Measurements from ENCODE around the gene TAS1R2. TPM values are rescaled to one million over a fixed set of nuclear protein-coding genes. Genes with fewer than 3 reads are reported as not detected.
A peak's percentile ranks its signal among the peaks of the same experiment; 100 is the strongest.

TAS1R2 gene
- total RNA-seq, 1 experiment from 2014 or later, result not detected

- Mint-ChIP-seq H3K4me3 (no peak overlapping the region), H3K27ac (peak overlapping the region in 1 of 3 experiments; percentile 18; a peak in 1 of 7 replicates)
- H3K27me3 ChIP-seq (ENCODE audit: insufficient read depth, low read length), result no peaks in the 10 kb centered on the region
These were observed 31.9 kb upstream of the TAS1R2 start for GRCh38 chr1:18891426-18891780.

More at GRCh38 chr1:18891426-18891780, 31.9 kb upstream of the TAS1R2 start:
- no peak for TF ChIP-seq CTCF (conservative IDR thresholded peaks at IDR 0.05)
- Histone ChIP-seq H3K4me2 (ENCODE audit: insufficient read depth, insufficient read length, low read length) (no peak overlapping the region), H4K91ac (ENCODE audit: insufficient read length, low read depth, low read length) (no peak overlapping the region), H4K5ac (ENCODE audit: insufficient read length, low read depth, low read length) (no peak overlapping the region), H3K9ac (ENCODE audit: extremely low read depth, insufficient read length, low read length) (no peak overlapping the region), H3K14ac (ENCODE audit: insufficient read depth, low read length) (no peak overlapping the region), H2AFZ (ENCODE audit: low read length) (no peak overlapping the region), H3K18ac (ENCODE audit: insufficient read length, low read depth, low read length) (no peak overlapping the region), H3K23ac (ENCODE audit: insufficient read length, low read depth, low read length) (no peak overlapping the region), H3K79me1 (ENCODE audit: insufficient read depth, low read depth, low read length, poor library complexity, severe bottlenecking) (no peaks in the 10 kb centered on the region), H2BK20ac (ENCODE audit: low read depth, low read length, poor library complexity, severe bottlenecking) (no peak overlapping the region), H3T11ph (ENCODE audit: low read length) (no peak overlapping the region), H4K20me1 (ENCODE audit: control insufficient read depth, insufficient read depth, insufficient read length) (no peaks in the 10 kb centered on the region), H3K79me2 (ENCODE audit: insufficient read depth, low read length) (no peaks in the 10 kb centered on the region), H3K9me3 (ENCODE audit: control insufficient read depth, low read depth, low read length) (no peaks in the 10 kb centered on the region), H4K8ac (replicated peaks; ENCODE audit: insufficient read length, low read depth, low read length) (no peak overlapping the region), H2BK15ac (ENCODE audit: low read depth, low read length) (no peak overlapping the region), H2BK120ac (ENCODE audit: low read depth, low read length, poor library complexity, severe bottlenecking) (no peak overlapping the region), H3K56ac (ENCODE audit: insufficient read length, low read depth, low read length) (no peak overlapping the region), H3K4ac (ENCODE audit: low read depth, low read length) (no peak overlapping the region), H2BK5ac (ENCODE audit: insufficient read length, low read length) (no peak overlapping the region), H3K27ac (ENCODE audit: insufficient read length, low read depth, low read length) (no peak overlapping the region), H3K4me1 (ENCODE audit: insufficient read depth, low read length) (no peaks in the 10 kb centered on the region), H2AK5ac (ENCODE audit: insufficient read length, low read length) (no peak overlapping the region), H3K23me2 (ENCODE audit: insufficient read length, low read depth, low read length, poor library complexity, severe bottlenecking) (no peaks in the 10 kb centered on the region), H2BK12ac (ENCODE audit: insufficient read length, low read depth, low read length) (no peak overlapping the region)
- no CpG with 5 or more reads among the region's 7 CpGs for WGBS (ENCODE audit: extremely low coverage, insufficient read length, low lambda C conversion rate)
- peaks cover 2 to 8% (median 7%) of the 10 kb centered on the region in 3 experiments; a peak in 5 of 7 replicates for H3K36me3 Mint-ChIP-seq (ENCODE audit: insufficient read depth in 1 of 3, low read depth in 3 of 3)
- no peaks in the 10 kb centered on the region; the same call in 1 of the 2 replicates for H3K27me3 Mint-ChIP-seq (ENCODE audit: low read depth)
- no peak for DNase-seq
- peaks cover 0 to 3% of the 10 kb centered on the region in 2 experiments; a peak in 1 of 4 replicates for H3K4me1 Mint-ChIP-seq
- no peaks in the 10 kb centered on the region for H3K9me3 Mint-ChIP-seq

Data from H9 (cell line).